CD14-positive monocyte (primary cell): ENCODE data around the gene CREBL2. TPM values are rescaled to one million over a fixed set of nuclear protein-coding genes. Genes with fewer than 3 reads are reported as not detected.

Source experiments
- DNase-seq, 3 donors: peaks; one replicate each; pipeline ENCODE4 v3.0.0-alpha.2; 2011 to 2022
- H2AFZ ChIP-seq: 2 replicates; pipeline ENCODE4 v1.6.0; 2012; ENCODE audit warnings: mild to moderate bottlenecking, low read depth, low read length, inconsistent platforms; ENCODE audit not compliant: insufficient read depth, poor library complexity, severe bottlenecking
- H3K27ac ChIP-seq, 2 donors: 1 replicate in 1 of 2; 2 replicates in 1 of 2; pipeline ENCODE4 v1.5.1; 2012 to 2013; ENCODE audit warnings: low read length in 2 of 2, control low read depth in 1 of 2, inconsistent platforms in 1 of 2, low read depth in 1 of 2, mild to moderate bottlenecking in 1 of 2
- H3K27me3 ChIP-seq, 2 donors: one replicate each; pipeline versions ENCODE4 v1.6.0 to v1.6.1; 2011 to 2013; ENCODE audit warnings: low read length in 2 of 2; ENCODE audit not compliant: control insufficient read depth in 2 of 2, insufficient read depth in 2 of 2
- H3K36me3 ChIP-seq, 2 donors: replicated peaks in 1 of 2; 1 replicate in 1 of 2; 2 replicates in 1 of 2; pipeline versions ENCODE4 v1.5.1 to v1.6.1; 2012 to 2013; ENCODE audit warnings: low read length in 2 of 2, control low read depth in 1 of 2, inconsistent platforms in 1 of 2, mild to moderate bottlenecking in 1 of 2; ENCODE audit not compliant: insufficient read depth in 2 of 2, control insufficient read depth in 1 of 2
- H3K4me1 ChIP-seq, 2 donors: 1 replicate in 1 of 2; 2 replicates in 1 of 2; pipeline versions ENCODE4 v1.5.1 to v1.6.1; 2012 to 2013; ENCODE audit warnings: low read length in 2 of 2, control low read depth in 1 of 2, inconsistent platforms in 1 of 2, mild to moderate bottlenecking in 1 of 2, moderate library complexity in 1 of 2; ENCODE audit not compliant: insufficient read depth in 2 of 2, control insufficient read depth in 1 of 2
- H3K4me2 ChIP-seq: replicated peaks from 2 replicates; pipeline ENCODE3; 2012; ENCODE audit warnings: low read length, moderate library complexity, mild to moderate bottlenecking; ENCODE audit not compliant: poor library complexity, severe bottlenecking; ENCODE audit errors: extremely low read depth
- H3K4me3 ChIP-seq, 3 experiments: fragments of 200-600 bp in 1 of 3; sonication (generic) in 1 of 3; replicated peaks in 1 of 3; 1 replicate in 2 of 3; 2 replicates in 1 of 3; pipeline ENCODE4 v1.5.1; 2011 to 2013; ENCODE audit warnings: low read length in 3 of 3, mild to moderate bottlenecking in 3 of 3, control low read depth in 2 of 3, low read depth in 2 of 3, inconsistent platforms in 1 of 3, moderate library complexity in 1 of 3
- H3K79me2 ChIP-seq: 2 replicates; pipeline ENCODE4 v1.6.0; 2012; ENCODE audit warnings: mild to moderate bottlenecking, control low read depth, inconsistent platforms, low read length, moderate library complexity; ENCODE audit not compliant: insufficient read depth
- H3K9ac ChIP-seq: 2 replicates; pipeline ENCODE4 v1.6.0; 2017; ENCODE audit warnings: low read length, mild to moderate bottlenecking; ENCODE audit not compliant: insufficient read depth, poor library complexity, severe bottlenecking
- H3K9me3 ChIP-seq, 2 donors: replicated peaks in 1 of 2; 1 replicate in 1 of 2; 2 replicates in 1 of 2; pipeline versions ENCODE4 v1.5.1 to v1.6.1; 2012 to 2013; ENCODE audit warnings: low read length in 2 of 2, control low read depth in 1 of 2; ENCODE audit not compliant: control insufficient read depth in 1 of 2, insufficient read depth in 1 of 2
- H4K20me1 ChIP-seq: 2 replicates; pipeline ENCODE4 v1.6.0; 2012; ENCODE audit warnings: mild to moderate bottlenecking, low read length, control low read depth, moderate library complexity; ENCODE audit not compliant: insufficient read depth
- H3K27ac Mint-ChIP-seq, 7 donors: one replicate each; pipeline ENCODE4 v1.8.0; 2020; ENCODE audit warnings: mild to moderate bottlenecking in 7 of 7, mixed read lengths in 7 of 7, moderate library complexity in 6 of 7, inconsistent platforms in 2 of 7
- H3K27me3 Mint-ChIP-seq, 3 donors: one replicate each; pipeline ENCODE4 v1.8.0; 2021 to 2022; ENCODE audit warnings: low read depth in 3 of 3, mild to moderate bottlenecking in 3 of 3, mixed read lengths in 3 of 3, moderate library complexity in 3 of 3, inconsistent platforms in 1 of 3
- H3K36me3 Mint-ChIP-seq, 2 donors: one replicate each; pipeline ENCODE4 v1.8.0; 2020; ENCODE audit warnings: mixed read lengths in 2 of 2, inconsistent platforms in 1 of 2, mild to moderate bottlenecking in 1 of 2
- H3K4me1 Mint-ChIP-seq: one replicate; pipeline ENCODE4 v1.8.0; 2020; ENCODE audit warnings: mild to moderate bottlenecking, mixed read lengths
- H3K4me3 Mint-ChIP-seq, 2 donors: one replicate each; pipeline ENCODE4 v1.8.0; 2020; ENCODE audit warnings: mild to moderate bottlenecking in 2 of 2, mixed read lengths in 2 of 2, moderate library complexity in 1 of 2
- H3K9me3 Mint-ChIP-seq, 7 donors: one replicate each; pipeline ENCODE4 v1.8.0; 2020 to 2022; ENCODE audit warnings: mixed read lengths in 7 of 7, mild to moderate bottlenecking in 6 of 7, moderate library complexity in 6 of 7, inconsistent platforms in 2 of 7
- CTCF ChIP-seq: fragments of 200-600 bp; IDR thresholded peaks from one replicate; pipeline ENCODE4 v1.8.0; 2022; ENCODE audit warnings: antibody characterized with exemption, mild to moderate bottlenecking
- WGBS: methylation state at CpG from one replicate; pipeline ENCODE4 v1.1.5; 2013; ENCODE audit warnings: missing lambda C conversion rate; ENCODE audit not compliant: insufficient coverage; 5-methylcytosine and 5-hydroxymethylcytosine counted together
- intact Hi-C, 2 donors: fragments of 100-400 bp; cut with micrococcal nuclease; formaldehyde crosslinking; loops; one replicate each; pipeline versions ENCODE4 v1.15.0 to v1.15.1; 2023
- polyA plus RNA-seq, 3 donors: library from polyadenylated mRNA; depleted of rRNA in 1 of 3; unstranded in 2 of 3; stranded (reverse) in 1 of 3; fragments of 300-500 nt in 2 of 3; fragments of >200 nt in 1 of 3; fragmentation: Illumina TruSeq in 2 of 3; gene quantifications; 1 replicate in 2 of 3; 2 replicates in 1 of 3; pipeline ENCODE4 v1.2.3, GENCODE V29; 2012 to 2021

The CREBL2 gene
- polyA plus RNA-seq, 3 donors, result 14.4 to 45.9 (median 38.2) TPM

GRCh38 chr12:12653922-12654321, 42.2 kb downstream of the CREBL2 start:
- Histone ChIP-seq H3K9ac (no peak overlapping the region), H3K4me1 (no peaks in the 10 kb centered on the region), H3K36me3 (no peaks in the 10 kb centered on the region), H3K79me2 (no peaks in the 10 kb centered on the region), H2AFZ (no peak overlapping the region), H3K27ac (no peak overlapping the region), H3K4me3 (no peak overlapping the region), H4K20me1 (no peaks in the 10 kb centered on the region), H3K4me2 (no peak overlapping the region), H3K27me3 (no peaks in the 10 kb centered on the region), H3K9me3 (peaks cover 9 to 11% of the 10 kb centered on the region in 2 donors)
- H3K4me1 Mint-ChIP-seq, result peaks cover 6% of the 10 kb centered on the region
- no peak overlapping the region for H3K27ac Mint-ChIP-seq
- no peak for TF ChIP-seq CTCF
- H3K36me3 Mint-ChIP-seq, result no peaks in the 10 kb centered on the region
- intact Hi-C loops, result no loop called here
- H3K9me3 Mint-ChIP-seq, result peaks cover 7 to 21% (median 17%) of the 10 kb centered on the region in 7 donors
- H3K4me3 Mint-ChIP-seq, result no peak overlapping the region
- H3K27me3 Mint-ChIP-seq, result peaks cover 0 to 4% (median 2%) of the 10 kb centered on the region in 3 donors
- no peak for DNase-seq

- Histone ChIP-seq H3K4me2 (no peak overlapping the region), H3K27me3 (no peaks in the 10 kb centered on the region), H3K36me3 (no peaks in the 10 kb centered on the region), H3K4me3 (no peak overlapping the region), H2AFZ (peak overlapping the region; percentile 24), H3K9ac (no peak overlapping the region), H3K9me3 (peaks cover 0 to 2% of the 10 kb centered on the region in 2 donors), H3K79me2 (no peaks in the 10 kb centered on the region), H3K27ac (no peak overlapping the region), H4K20me1 (no peaks in the 10 kb centered on the region), H3K4me1 (no peaks in the 10 kb centered on the region)
- no peak for DNase-seq
- Mint-ChIP-seq H3K36me3 (no peaks in the 10 kb centered on the region), H3K27ac (peak overlapping the region in 1 of 7 donors; percentile 60), H3K27me3 (peaks cover 0 to 4% (median 2%) of the 10 kb centered on the region in 3 donors), H3K9me3 (peaks cover 0 to 11% (median 11%) of the 10 kb centered on the region in 7 donors), H3K4me3 (no peak overlapping the region), H3K4me1 (peaks cover 6% of the 10 kb centered on the region)
- TF ChIP-seq CTCF, result no peak
- 83% methylated on average over 1 of the region's 3 CpGs for WGBS
- intact Hi-C loops, result no loop called here
Measured at GRCh38 chr12:12654691-12655460, 43.2 kb downstream of the CREBL2 start.
